HG02678 (cell line): ENCODE measurements around the gene XK.
A peak's percentile ranks its signal among the peaks of the same experiment; 100 is the strongest.
"Not testable (repeated sequence)": the region's sequence is repeated elsewhere in the genome, so short reads cannot be mapped to it uniquely, and the experiment has no call there.

Experiments
- ATAC-seq: cut with Tn5 transposase; IDR thresholded peaks from one replicate; pipeline ENCODE4 v1.9.1; 2021; ENCODE audit warnings: mild to moderate bottlenecking, moderate library complexity; ENCODE audit not compliant: unreplicated experiment

XK gene

DNA sequence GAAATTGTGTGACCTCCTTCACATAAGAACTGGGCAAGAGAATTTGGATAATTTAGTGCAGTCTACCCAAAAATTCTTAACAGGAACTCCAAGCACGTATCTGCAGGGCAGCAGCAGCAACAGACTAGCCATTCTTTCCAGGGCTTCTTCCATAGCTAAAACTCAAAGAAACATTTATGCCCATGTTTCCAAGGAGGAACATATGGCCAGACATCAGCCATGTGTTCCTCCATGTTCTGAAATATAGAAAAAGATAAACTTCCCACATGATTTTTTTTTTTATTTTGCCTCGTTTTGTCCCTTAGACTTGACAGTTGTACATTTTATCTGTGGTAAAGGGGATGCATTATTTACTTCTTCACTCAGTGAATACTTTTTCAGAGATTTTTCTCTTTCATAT, 66.7 kb downstream of the XK start:
- ATAC-seq, result no peak

DNA sequence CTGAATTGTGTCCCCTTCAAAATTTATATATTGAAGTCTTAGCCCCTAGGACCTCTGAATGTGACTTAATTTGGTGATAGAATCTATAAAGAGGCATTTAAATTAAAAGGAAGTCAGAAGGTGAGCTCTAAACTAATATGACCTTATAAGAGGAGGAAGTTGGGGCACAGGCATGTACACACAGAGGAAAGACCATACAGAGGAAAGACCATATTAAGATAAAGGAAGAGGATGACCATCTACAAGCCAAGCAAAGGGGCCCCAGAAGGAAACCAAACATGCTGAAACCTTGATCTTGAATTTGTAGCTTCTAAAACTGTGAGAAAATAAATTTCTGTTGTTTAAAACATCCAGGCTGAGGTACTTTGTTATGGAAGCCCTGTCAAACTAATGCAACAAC, 67.3 kb downstream of the XK start:
- no peak for ATAC-seq

DNA sequence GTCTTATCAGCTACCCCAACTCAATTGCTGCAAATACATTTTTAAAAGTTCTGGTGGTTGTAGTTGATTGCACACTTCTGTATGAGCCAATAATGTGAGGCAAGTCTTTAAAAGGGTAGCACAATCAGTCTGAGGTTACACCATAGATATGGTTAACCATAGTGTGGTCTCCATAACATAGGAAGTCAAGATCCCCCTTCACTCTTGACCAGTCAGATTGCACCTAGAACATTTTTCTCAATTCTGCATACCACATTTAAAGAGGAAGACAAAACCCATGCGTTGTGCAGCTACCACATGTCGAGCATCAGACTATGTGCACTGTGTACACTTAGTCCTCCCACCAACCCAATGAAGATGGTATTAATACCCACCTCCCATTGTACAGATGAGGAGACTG, 67.8 kb downstream of the XK start:
- no peak for ATAC-seq

DNA sequence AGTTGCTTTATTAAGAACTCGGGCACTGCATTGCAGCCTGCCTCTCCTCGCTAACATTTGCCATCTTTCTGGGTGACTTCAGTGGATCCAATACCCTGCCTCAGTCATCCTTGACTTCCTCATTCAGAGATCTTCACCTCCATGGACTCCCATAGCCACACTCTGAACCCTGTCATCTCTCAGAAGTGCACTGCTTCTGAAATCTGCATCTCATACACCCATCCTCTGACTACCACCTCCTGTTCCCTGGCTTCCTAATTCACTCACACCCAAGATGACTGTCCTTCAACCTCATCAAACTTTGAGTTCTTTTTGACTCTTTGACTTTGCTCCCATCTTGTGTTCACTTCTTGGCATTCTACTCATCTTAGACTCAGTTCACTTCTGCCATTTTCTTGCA, 68.9 kb downstream of the XK start:
- peak; percentile 11 for ATAC-seq

DNA sequence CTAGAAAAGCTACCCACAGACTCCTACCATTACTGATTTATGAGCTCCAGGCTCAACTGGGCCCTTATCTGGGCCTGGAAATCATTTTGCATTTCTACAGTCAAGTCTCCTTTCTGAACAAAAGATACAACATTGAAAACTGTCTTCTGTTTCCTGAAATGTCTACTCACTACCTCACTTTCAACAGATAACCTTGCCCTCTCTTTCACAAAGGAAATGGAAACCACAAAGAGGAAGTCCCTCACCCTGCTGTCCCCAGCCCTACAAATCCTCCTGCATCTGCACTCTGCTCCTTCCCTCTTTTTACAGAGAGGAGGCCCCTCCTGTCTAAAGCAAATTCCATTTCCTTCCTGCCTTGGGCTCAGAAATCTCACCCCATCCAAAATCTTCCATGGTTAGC, 69.4 kb downstream of the XK start:
- ATAC-seq, result peak; percentile 94

DNA sequence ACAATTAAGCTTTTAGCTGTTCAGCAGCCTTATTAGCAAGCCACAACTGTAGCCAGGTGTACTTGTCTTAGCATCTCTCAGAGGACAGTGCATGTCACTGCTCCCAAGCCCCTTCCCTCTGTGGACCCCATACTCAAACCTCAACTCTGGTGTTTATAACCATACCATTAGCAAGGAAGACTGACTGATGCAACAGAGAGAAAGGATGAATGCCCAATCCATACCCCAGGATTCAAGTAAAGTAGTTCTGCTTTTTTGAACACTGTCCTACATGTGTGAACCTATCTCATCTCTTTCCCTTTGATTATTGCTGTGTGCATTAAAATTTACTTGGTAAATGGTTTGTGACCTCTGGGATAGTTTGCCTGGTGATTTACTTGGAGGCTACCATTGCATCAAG, 71.5 kb downstream of the XK start:
- ATAC-seq, result no peak

DNA sequence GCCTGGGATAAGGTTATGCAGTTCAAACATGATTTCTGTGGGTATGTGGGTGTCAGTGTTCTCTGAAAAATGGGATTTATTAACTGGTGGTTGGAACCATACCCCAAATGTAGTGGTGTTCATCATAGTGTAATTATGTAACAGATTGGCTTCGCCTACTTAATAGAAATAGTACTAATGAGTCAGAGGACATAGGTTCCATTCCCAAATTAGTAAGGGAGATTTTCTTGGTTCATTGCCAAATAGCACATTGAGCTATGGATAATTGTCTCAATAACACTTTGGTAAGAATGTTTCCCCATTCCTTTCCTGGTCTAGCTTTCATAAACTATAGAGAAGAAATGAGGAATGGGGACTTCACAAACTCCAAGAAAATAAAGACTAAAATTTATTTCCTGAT, 73.8 kb downstream of the XK start:
- no peak for ATAC-seq

DNA sequence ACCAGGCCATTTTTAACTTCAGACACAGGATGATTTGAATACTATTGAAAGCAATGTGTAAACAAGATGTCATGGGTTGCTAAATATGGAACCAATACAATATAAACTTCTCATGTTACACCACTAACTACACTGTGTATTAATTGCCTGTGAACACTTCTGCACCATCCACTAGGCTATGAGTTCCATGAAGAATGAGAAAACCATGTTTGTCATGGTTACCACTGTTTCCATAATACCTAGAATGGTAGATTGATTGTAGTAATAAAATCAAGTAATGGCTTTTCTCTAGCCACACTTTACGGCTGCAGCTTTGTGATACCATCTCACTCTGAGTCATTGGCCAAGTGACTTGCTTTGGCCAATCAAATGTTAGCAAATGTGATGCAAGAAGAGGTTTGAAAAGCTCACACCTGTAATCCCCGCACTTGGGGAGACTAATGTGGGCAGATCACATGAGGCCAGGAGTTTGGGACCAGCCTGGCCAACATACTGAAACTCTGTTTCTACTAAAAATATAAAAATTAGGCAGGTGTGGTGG, 74.4 kb downstream of the XK start:
- ATAC-seq, result no peak

DNA sequence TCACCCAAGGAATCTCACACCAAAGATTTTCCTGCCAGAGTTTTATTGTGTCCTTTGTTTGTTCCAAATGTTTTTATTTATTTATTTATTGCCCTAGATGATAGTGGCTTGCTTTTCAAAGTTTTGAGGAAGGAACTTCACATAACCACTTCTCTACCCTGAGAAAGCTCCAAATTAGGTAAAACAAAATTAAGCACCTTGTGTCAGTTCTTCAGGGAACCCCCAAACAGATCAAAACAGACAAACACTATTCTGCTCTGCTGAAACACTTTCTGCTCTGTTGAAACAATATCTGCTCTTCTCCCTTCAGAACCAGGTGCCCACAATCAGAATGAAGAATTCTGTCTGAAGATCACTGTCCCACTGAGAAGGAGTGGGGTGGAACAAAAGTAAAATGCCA, 77.8 kb downstream of the XK start:
- no peak for ATAC-seq

DNA sequence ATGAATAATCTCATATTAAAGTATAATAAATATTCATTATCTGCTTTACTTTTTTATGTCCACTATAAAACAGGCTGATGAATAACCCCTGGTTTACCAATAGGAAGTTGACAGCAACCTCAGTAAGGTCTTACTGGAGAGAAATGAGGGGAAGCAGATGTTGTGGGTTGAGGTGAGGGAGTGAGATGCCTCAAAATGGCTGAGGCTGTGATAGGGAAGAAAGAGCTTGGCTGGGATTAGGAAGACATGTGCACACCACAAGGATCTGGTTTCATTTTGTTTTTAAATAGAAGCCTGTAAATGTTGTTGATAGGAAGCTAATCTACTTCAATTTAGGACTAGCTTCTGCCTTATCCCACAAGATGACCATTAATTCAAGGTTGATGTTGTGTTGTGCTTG, 79.9 kb downstream of the XK start:
- ATAC-seq, result no peak

DNA sequence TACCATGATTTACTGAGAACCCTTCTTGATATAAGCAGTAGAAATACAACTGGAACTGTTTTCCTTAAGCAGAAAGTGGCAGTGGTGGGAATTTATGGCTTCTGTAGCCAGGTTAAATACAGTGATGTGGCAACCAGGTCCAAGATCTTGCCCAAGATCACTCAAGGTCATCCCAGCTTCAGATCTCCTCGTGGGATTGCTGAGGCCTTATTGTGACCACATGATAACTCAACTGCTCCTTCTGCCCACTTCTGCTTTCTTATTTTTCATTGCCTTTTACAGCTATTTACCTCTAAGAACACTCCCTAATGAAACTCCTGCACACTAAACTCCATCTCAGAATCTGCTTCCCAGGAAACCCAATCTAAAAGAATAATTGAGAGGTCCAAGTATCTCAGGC, 81.8 kb downstream of the XK start:
- no peak for ATAC-seq

DNA sequence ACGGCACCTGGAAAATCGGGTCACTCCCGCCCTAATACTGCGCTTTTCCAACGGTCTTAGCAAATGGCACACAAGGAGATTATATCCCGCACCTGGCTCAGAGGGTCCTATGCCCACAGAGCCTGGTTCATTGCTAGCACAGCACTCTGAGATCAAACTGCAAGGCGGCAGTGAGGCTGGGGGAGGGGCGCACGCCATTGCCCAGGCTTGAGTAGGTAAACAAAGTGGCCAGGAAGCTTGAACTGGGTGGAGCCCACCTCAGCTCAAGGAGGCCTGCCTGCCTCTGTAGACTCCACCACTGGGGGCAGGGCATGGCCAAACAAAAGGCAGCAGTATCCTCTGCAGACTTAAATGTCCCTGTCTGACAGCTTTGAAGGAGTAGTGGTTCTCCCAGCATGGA, 83.3 kb downstream of the XK start:
- not testable (repeated sequence) for ATAC-seq

DNA sequence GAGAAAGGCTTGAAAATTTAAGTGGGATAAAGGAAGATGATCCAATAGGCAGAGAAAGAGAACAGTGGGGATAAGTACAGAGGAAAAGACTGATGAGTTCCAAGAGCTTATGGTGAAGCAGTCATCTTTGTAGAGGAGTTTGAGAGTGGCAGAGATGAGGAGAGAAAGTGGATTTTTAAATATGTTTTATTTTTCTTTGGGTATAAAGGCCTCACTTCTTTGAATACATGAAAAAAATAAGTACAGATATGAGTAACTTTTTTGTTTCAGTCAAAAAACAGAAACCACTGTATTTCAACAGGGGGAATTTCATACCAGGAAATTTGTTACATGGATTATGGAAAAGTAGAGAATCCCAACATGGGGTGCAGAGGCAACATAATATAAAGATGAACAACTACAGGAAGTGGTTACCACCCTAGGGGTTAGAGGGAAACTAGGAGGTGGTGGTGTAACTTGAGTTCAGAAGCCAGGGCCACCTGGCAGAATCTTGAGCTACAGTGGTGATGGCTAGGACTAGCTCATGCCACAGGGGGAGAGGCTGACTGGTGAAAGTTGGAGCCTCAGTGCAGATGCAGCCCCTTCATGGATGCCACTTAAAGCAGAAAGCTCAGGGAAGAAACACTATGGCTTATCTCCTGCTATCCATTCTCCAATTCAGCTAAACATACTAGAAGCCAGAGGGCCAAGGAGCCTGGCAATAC, 90.8 kb downstream of the XK start:
- ATAC-seq, result peak; percentile 78

DNA sequence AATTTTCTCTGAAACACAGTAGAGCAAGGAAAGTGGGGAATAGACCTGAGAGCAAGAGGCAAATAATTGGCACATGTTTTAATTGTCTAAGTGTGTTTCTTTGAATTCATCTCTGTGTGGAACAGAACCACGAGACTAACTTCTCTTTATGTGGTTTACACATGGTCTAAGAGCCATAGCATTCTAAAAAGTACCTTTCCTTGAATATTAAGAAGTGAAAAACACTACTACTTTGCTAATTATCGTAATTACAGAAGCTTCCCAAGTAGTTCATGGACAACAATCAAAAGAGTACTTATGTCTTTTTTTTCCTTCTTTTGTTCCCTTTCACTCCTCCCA, 91.4 kb downstream of the XK start:
- ATAC-seq, result peak; percentile 26

DNA sequence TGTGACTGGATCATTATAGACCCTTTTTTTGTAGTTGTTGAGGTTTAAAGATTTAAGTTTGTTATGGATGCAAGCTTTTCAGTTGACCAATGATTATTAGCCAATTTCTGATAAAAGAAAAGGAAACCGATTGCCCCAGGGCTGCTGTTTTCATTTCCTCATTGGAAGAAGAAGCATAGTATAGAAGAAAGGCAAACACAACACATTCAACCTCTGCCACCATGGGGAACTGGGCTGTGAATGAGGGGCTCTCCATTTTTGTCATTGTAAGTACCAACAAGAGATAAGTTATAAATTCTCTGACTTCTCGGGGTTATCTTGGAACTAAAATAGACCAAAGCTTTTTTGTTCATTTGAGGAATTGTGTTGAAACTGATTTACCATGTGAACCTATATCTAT, 94.3 kb downstream of the XK start, which contains the start of gene CYBB:
TSS of gene CYBB (plus strand) at position 203 of the 400 bp plus-strand sequence. CDS start at position 222, 19 bp downstream.
- peak; percentile 34 for ATAC-seq

DNA sequence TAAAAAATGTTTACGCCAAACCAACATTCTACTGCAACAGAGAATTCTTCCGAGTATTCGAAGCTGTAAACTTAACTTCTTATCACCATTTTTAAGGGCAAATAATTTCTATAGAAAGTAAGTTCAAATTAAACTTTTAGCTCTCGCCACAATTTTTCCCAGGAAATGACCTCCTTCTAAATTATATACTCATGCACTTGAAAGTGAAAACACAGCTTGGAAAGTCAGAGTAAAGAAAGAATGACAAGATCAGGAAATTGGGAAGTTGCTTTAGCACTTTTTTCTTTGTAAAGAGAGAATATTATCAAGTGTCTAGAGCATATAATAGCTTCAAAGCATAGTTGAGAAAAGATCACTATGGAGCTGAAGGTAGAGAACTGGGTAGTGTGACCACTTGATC, 95.5 kb downstream of the XK start:
- ATAC-seq, result peak; percentile 9
